Ramos (cell line): ENCODE data around the gene PDE7B.

Experiments used
- in situ Hi-C: fragments of 300-500 bp; cut with MboI; formaldehyde crosslinking; loops from one replicate; pipeline ENCODE4 v1.14.3; 2022; ENCODE audit warnings: low sequenced_read_pairs; ENCODE audit not compliant: unreplicated experiment

PDE7B gene

DNA sequence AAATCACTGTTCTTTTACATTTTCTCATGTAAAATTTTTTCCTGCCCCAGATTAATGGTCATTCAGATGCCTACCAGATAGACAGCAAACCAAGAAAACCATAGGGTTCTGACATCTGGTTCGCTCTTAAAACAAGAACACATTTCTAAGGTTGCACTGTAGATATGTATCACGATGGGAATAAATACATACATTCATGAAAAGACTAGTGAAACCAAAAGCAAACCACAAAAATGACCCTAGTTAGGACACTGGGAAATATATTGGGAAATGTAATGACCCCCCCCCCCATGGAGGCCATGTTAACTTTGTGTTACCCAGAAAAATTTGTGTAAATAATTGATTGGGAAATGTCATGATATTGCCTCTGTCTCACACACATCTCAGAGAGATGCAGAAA, 361.1 kb downstream of the PDE7B start:
- in situ Hi-C loops: no loop called here

DNA sequence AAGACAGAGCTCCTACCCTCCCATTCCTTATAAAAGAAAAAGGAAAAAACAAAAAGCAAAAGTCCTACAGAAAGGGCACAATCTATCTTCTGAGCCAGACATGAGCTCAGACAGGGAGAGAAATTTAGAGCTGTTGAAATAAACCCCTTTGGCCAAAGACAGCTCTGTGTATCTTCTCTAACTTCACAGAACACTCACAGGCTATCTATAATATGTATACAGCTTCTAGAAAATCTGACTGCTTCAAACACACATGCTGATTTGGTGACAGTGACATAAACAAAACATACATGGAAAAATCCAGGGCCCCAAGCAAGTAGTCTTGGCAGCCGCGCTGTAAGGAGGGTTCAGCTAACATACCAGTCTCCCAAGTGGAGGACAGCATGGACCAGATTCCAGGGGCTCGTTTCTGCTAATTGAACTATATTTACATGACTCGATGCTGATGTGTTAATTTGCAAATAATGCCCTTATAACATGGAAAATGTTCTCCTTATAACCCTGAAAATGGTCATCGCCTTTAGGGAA, 361.6 kb downstream of the PDE7B start:
- in situ Hi-C loops: no loop called here

DNA sequence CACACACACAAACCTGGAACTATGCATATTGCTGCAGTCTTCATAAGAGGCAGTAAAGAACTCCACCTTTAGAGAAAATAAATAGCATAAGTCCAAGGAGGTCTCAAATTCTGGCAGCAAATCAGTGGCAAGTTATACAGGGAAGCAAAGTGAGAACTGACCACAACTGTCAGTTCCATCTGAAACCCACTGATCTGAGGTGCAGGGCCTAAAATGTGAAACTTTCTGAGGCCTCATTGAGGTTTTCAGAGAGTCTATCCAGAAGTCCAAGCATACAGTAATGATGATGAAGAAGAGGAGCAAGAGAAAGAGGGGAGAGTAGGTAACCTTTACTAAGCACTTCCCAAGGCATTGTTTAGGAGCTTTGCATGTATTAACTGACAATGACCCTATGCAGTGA, 362.4 kb downstream of the PDE7B start:
- in situ Hi-C loops: no loop called here

DNA sequence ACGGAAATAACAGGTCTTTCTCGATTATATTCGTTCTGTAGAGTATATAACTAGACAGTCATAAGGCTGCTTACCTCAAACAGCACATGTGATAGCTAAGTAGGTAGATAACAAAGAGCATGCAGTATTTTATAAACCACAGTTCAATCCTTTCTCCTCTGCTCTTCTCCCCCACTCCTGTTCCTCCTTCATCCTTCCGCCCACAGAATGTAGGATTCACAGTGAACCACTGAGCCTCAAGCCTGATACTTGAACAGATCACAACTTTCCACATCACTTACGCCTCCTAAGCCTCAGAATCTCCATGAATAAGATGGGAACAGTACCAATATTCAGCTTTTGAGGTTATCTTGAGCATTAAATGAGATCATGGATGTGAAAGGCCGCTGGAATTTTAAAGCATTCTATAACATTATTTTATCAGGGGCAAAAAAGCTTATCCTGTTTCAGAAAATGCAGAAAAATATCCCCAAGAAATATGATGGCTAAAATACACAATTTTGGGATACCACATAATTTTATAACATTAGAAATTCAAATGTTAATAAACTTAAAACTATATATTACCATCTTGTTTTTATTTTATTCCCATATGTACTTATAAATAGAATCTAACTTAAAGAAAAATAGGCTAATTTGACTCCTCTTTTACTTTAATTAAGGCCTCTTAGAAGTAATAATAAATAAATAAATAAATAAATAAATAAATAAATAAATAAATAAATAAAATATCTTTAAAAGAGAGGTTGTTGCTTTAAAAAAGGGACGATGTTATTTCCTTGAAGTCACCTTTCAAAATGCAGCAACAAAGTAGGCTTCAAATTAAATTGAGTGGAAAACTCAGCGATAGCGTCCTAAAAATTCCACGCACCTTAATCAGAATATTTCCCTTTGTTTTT, 365.3 kb downstream of the PDE7B start:
- in situ Hi-C loops: no loop called here

DNA sequence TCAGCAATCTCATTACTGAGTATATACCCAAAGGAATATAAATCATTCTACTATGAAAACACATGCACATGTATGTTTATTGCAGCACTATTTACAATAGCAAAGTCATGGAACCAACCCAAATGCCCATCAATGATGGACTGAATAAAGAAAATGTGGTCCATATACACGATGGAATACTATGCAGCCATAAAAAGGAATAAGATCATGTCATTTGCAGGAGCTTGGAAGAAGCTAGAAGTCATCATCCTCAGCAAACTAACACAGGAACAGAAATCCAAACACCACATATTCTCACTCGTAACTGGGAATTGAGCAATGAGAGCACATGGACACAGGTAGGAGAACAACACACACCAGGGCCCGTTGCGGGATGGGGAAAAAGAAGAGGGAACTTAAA, 373.5 kb downstream of the PDE7B start:
- in situ Hi-C loops: loop anchor here (10.0 to 25.0 kb wide), 3 partner anchors 550 to 763 kb away; no protein-coding TSS in a partner anchor

DNA sequence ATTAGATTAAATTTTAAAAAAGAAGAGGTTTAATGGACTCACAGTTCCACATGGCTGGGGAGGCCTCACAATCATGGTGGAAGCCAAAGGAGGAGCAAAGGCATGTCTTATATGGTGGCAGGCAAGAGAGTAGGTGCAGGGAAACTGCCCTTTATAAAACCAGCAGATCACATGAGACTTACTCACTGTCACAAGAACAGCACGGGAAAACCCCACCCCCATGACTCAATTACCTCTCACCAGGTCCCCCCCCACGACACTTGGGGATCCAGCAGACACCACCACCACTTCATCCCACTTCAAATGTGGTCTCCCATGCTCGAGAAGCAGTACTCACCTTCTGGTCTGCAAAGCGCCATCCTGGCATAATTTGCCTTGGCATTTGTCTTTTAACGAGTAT, 374.0 kb downstream of the PDE7B start:
- in situ Hi-C loops: loop anchor here (10.0 to 25.0 kb wide), 3 partner anchors 551 to 763 kb away; no protein-coding TSS in a partner anchor

DNA sequence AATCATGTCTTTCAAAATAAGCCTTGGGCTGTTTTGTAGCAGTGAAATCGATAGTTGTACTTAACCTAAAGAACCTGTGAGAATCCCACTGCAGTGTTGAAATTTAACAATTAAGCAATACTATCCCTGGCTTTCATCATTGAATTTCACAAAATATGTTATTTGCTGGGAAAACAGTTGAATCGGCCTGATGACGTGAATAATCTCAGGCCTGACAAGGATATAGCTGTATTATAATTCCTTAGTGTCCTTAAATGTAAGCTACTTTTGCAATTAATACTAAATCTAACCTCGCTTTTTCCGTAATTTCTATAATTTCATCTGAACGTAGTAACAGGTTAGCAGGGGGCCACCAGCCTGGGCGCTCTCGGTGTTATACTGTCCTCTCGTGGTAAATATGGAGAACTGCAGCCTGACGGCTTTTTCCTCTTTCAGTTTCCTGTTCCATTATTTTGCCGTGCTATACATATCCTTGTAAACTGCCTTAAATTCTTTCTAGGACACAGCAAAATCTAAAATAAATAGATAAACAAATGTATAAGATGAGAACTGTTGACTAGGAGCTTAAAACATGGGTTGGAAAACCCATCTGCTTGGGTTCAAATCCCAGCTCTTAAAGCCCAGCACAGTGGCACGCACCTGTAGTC, 374.6 kb downstream of the PDE7B start:
- in situ Hi-C loops: loop anchor here (10.0 to 25.0 kb wide), 3 partner anchors 551 to 764 kb away; no protein-coding TSS in a partner anchor

DNA sequence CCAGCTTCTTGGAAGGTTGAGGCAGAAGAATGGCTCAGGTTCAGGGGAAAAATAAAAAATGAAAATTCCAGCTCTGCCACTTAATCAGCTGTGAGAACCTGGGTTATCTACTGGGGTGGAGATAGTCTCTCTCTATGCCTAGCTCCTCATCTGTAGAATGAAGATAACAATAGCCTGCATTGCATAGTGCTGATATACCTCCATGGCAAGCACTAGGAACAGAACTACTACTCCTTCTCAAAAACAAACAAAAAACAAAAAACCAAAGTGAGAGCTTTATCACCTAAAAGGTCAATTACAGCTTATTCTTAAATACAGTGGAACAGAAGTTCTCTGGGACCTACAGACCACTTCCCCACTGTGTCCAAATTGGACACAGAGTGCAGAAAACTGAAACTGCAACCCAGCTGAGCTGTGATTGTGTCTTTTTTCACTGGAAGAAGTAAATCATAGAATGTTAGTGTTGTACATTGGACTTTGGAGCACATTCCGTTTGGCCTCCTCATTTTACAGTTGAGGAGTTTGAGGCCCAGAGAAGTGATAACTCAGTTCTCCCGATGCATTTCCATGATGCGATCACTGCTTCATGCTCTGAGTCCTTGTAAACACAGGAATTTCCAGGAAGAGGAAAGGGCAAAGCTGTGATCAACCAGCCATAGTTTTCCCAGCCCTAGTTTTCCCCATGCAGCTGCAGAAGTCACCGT, 375.3 kb downstream of the PDE7B start:
- in situ Hi-C loops: loop anchor here (10.0 to 25.0 kb wide), 3 partner anchors 552 to 765 kb away; no protein-coding TSS in a partner anchor

DNA sequence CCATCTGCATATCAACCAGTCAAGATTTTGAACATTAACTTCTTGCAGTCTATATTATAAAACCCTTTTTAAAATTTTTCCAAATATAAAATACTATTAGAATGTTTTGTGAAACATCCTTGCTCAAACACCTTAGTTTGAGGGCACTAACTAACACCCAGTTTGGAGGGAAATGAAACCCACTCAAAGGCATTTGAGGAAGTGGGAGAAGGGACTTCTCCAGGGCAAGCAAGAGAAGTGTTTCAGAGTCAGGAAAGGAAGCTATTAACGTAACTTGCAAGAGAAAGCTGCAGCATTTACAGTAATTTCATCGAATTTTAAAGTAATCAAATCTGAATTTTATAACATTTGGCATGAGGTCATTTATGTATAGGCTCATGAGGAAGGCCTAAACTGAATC, 377.3 kb downstream of the PDE7B start:
- in situ Hi-C loops: loop anchor here (10.0 to 25.0 kb wide), 3 partner anchors 554 to 767 kb away; no protein-coding TSS in a partner anchor

DNA sequence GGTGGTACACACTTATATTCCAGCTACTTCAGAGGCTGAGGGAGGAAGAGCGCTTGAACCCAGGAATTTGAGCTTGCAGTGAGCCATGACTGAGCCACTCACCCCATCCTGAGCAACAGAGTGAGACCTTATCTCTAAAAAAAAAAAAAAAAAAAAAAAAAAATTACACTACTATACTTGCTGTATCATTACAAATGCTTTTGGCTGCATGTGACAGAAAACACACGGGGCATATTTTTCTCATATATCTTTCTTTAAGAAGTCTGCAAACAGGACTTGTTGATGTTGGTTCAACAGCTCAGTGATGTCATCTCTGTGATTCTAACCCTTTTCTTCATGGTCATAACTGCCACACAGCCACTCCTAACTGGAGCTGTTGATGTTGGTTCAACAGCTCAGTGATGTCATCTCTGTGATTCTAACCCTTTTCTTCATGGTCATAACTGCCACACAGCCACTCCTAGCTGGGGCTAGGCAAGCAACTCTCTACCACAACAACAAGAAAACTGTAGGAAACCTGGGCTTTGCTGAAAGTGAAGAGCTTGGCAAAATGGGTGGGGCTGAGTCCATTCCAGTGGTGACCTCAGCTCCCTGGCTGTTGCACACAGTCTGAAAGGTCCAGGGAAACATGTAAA, 378.8 kb downstream of the PDE7B start:
- in situ Hi-C loops: loop anchor here (25.0 kb wide), 2 partner anchors 693 to 768 kb away; no protein-coding TSS in a partner anchor

DNA sequence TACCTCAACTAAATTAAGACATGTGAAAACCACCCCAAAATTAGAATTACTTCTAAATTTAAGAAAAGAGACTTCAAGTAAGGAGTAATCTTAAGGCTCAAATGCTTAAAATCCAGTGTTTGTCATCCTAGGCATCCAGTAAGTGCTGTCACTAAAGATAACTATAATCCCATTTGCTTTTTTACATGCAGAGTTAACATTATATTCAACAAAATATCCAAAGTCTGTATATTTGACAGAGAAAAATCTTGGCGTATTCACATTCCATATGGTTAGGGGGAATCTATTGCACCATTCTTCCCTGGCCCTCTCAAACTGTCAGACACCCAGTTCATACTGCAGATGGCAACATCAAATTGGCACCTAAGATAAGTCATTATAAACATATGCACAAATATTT, 381.2 kb downstream of the PDE7B start:
- in situ Hi-C loops: loop anchor here (25.0 kb wide), 2 partner anchors 695 to 770 kb away; no protein-coding TSS in a partner anchor

DNA sequence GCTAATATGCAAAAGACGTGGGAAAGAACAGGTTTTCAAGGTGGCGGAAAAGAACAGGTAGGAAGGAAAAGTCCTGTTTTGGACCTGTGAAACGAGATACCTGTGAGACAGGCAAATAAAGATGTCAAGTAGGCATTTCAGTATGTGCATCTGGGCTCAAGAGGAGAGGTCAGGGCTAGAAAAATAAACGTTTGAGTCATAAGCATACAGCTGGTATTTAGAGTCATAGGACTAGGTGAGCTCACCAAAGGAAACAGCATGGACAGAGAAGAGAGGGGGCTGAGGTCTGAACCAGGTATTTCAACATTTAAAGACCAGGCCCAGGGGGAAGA, 383.7 kb downstream of the PDE7B start:
- in situ Hi-C loops: loop anchor here (25.0 kb wide), 2 partner anchors 698 to 773 kb away; no protein-coding TSS in a partner anchor

DNA sequence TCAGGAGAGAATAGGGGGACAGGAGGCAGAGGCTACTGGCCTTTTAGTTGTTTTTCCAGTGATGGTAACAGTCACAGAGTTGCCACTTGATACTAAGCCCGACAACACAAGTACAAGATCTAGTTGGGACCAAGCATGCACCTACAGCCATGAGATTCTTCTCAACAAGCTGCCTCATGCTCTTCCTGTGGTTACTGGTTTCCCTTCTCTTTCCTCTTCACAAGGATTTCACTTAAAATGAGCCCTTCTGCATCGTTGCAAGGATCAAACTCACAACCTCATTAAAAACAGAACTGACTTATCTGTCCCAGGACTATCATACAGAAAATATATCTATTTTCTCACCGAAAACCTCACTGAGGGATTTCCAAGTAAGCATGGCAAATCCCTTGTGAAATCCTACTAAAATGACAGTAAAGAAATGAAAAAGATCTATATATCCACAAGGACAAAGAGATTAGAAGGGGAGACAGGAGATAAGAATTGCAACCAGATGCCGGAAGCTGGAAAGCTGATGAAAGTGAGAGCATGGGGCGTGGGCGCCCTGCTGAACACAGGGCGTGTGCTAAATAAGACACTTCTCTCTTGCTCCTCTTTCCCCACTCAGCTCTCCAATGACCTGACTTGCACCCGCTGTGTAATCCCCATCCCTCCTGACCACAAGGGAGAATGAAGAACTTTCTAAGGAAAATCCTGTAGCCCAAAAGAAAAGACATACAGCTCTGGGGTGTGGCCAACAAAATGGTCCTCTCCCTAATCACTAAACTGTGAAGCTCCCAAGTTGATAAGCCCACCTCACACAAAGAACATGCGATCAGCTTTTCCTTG, 385.2 kb downstream of the PDE7B start:
- in situ Hi-C loops: loop anchor here (25.0 kb wide), 2 partner anchors 699 to 774 kb away; no protein-coding TSS in a partner anchor

DNA sequence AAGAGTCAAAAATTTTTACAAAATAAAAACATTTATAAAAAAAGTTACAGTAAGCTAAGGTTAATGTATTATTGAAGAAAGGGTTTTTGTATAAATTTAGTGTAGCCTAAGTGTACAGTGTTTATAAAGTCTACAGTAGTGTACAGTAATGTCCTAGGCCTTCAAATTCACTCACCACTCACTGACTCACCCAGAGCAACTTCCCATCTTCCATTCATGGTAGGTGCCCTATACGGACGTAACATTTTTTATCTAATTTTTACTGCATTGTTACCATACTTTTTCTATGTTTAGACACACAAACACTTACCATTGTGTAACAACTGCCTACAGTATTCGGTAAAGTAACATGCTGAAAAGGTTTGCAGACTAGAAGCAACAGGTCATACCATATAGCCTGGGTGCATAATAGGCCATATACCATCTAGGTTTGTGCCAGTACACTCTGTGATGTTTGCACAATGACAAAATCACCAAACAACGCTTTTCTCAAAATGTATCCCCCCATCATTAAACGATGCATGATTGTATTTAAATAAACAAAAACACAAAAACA, 392.6 kb downstream of the PDE7B start:
- in situ Hi-C loops: loop anchor here (25.0 kb wide), 2 partner anchors 707 to 782 kb away; no protein-coding TSS in a partner anchor
